ENCODE measurements around the gene ZNF784. TPM values are rescaled to one million over a fixed set of nuclear protein-coding genes. Genes with fewer than 3 reads are reported as not detected.
A peak's percentile ranks its signal among the peaks of the same experiment; 100 is the strongest.
"Not testable (repeated sequence)": the region's sequence is repeated elsewhere in the genome, so short reads cannot be mapped to it uniquely, and the experiment has no call there.

ZNF784 gene
- total RNA-seq, 4 donors from 2014 or later, result 1.5 to 6.9 (median 1.9) TPM

DNA sequence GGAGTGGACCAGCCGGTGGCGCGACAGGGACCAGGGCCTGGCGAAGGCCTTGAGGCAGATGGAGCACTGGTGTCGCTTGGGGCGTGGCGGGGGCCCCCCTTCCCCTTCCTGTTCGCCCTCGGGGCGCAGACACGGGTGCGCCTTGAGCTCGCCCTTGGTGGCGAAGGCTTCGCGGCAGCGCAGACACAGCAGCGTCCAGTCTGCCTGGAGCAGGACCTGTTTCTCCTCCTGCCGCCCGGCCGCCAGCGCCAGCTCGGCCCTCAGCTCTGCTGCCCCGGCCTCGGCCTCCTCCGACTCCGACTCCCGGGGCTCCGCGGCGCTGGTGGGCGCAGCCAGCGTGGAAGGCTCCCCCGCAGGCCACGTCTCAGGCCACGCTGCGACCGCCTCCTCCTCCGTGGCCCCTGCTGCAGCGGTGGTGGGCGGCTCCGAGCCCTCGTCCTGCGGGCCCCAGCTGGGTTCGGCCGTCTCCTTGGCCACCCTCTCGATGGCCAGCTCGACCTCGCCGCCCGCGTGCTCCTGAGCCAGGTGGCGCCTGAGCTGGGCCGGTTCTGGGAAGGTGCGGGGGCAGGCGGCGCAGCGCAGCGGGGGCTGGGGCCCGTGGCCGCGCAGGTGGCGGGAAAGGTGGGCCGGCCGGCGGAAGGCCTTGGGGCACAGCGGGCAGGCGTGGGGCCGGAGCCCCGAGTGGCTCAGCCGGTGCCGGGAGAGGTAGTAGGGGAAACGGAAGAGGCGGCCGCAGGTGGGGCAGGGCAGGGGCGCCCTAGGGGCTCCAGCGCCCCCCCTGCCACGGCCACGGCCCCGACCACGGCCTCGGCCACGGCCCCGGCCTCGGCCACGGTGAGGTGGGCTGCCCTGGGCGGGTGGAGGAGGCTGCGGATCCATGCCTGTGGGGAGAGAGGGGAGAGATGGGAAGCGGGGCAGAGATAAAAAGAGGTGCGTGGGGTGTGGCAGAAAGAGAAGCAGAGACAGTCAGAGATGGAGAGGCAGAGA lies 45.3 kb downstream of the ZNF784 start:
- Histone ChIP-seq H3K27me3 (no peaks in the 10 kb centered on the region), H3K4me3 (peak overlapping the region in 1 of 4 donors; percentile 97), H3K36me3 (peaks cover 0 to 34% (median 0%) of the 10 kb centered on the region in 3 donors), H3K4me1 (peaks cover 0 to 24% (median 5%) of the 10 kb centered on the region in 4 donors), H3K9me3 (no peaks in the 10 kb centered on the region), H3K27ac (peak overlapping the region in 1 of 4 donors; percentile 95)
- TF ChIP-seq POLR2A (IDR thresholded peaks at IDR 0.05), result no peak
- TF ChIP-seq, protein P1, sequence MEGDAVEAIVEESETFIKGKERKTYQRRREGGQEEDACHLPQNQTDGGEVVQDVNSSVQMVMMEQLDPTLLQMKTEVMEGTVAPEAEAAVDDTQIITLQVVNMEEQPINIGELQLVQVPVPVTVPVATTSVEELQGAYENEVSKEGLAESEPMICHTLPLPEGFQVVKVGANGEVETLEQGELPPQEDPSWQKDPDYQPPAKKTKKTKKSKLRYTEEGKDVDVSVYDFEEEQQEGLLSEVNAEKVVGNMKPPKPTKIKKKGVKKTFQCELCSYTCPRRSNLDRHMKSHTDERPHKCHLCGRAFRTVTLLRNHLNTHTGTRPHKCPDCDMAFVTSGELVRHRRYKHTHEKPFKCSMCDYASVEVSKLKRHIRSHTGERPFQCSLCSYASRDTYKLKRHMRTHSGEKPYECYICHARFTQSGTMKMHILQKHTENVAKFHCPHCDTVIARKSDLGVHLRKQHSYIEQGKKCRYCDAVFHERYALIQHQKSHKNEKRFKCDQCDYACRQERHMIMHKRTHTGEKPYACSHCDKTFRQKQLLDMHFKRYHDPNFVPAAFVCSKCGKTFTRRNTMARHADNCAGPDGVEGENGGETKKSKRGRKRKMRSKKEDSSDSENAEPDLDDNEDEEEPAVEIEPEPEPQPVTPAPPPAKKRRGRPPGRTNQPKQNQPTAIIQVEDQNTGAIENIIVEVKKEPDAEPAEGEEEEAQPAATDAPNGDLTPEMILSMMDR (IDR thresholded peaks at IDR 0.05), result no peak
- no peak for TF ChIP-seq EP300 (IDR thresholded peaks at IDR 0.05)
- no peak for DNase-seq (ENCODE audit: low spot score in 2 of 2)
- WGBS, 2 donors, result 91% methylated on average over 80 to 90 of the region's 90 CpGs

DNA sequence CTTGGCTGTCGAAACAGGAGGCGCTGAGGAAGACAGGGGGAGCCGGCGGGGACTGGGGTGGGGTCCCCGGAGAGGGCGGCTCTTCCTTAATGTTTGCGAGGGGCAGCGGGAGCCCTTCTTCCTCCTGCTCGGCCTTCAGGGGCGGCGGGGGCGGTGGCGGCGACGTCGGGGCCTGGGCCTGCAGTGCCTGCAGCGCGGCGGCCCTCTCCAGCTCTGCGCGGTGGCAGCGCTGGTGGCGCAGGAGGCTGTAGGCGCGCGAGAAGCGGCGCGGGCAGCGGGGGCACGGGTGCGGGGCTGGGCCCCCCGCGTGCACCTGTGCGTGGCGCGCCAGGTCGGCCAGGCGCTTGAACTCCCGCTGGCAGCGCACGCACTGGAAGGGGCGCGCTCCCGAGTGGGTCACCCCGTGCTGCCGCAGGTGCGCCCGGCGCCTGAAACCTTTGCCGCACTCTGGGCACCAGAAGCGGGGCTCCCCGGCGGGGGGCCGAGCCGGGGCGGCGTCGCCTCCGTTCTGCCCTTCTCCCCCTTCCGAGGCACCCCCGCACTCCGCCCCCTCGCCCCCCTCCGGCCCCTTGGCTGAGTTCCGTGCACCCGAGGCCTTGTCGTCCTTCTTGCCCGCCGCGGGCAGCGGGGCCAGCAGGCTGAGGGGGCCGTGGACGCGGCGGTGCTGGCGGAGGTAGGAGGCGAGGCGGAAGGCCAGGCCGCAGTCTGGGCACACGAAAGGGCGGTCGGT lies 46.2 kb downstream of the ZNF784 start:
- H3K4me1 ChIP-seq, result peaks cover 0 to 24% (median 5%) of the 10 kb centered on the region in 4 donors
- no peak overlapping the region for H3K27ac ChIP-seq
- TF ChIP-seq EP300 (IDR thresholded peaks at IDR 0.05) (no peak), POLR2A (IDR thresholded peaks at IDR 0.05) (no peak)
- TF ChIP-seq, protein P1 (IDR thresholded peaks at IDR 0.05), result no peak
- H3K4me3 ChIP-seq, result no peak overlapping the region
- no peaks in the 10 kb centered on the region for H3K9me3 ChIP-seq
- no peak for DNase-seq (ENCODE audit: low spot score in 2 of 2)
- H3K27me3 ChIP-seq, result no peaks in the 10 kb centered on the region
- peaks cover 0 to 34% (median 0%) of the 10 kb centered on the region in 3 donors for H3K36me3 ChIP-seq
- 94 to 99% methylated on average over 12 to 51 of the region's 83 CpGs for WGBS, 2 donors

DNA sequence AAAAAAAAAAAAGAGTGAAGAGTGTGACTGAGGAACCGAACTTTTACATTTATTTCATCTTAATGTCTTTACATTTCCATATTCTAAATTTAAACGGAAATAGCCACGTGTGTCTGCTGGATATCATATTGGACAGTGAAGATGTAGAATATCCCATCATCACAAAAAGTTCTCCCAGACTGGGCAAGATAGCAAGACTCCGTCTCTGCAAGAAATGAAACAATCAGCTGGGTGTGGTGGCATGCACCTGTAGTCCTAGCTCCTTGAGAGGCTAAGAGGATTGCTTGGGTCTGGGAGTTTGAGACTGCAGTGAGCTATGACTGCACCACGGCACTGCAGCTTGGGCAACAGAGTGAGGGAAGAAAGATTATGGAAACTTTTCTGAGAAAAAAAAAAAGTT lies 47.6 kb downstream of the ZNF784 start:
- whole genome bisulfite sequencing, 2 donors, result 89% methylated on average over 5 of the region's 5 CpGs
- Histone ChIP-seq H3K9me3 (no peaks in the 10 kb centered on the region), H3K4me3 (no peak overlapping the region), H3K4me1 (peaks cover 0 to 21% (median 5%) of the 10 kb centered on the region in 4 donors), H3K36me3 (peaks cover 0 to 34% (median 0%) of the 10 kb centered on the region in 3 donors), H3K27me3 (no peaks in the 10 kb centered on the region), H3K27ac (no peak overlapping the region)
- TF ChIP-seq EP300 (IDR thresholded peaks at IDR 0.05) (no peak), POLR2A (IDR thresholded peaks at IDR 0.05) (no peak)
- TF ChIP-seq, protein P1 (IDR thresholded peaks at IDR 0.05), result no peak
- no peak for DNase-seq (ENCODE audit: low spot score in 2 of 2)

DNA sequence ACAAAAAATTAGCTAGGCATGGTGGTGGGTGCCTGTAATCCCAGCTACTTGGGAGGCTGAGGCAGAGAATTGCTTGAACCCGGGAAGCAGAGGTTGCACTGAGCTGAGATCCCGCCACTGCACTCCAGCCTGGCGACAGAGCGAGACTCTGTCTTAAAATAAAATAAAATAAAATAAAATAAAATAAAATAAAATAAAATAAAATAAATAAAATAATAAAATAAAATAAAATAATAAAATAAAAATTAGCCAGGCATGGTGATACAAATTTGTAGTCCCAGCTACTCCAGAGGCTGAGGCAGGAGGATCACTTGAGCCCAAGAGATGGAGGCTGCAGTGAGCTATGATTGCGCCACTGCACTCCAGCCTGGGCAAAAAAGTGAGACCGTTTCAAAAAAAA lies 50.4 kb downstream of the ZNF784 start:
- not testable (repeated sequence) for H3K9me3 ChIP-seq; DNase-seq (ENCODE audit: low spot score in 2 of 2); H3K27me3 ChIP-seq; H3K4me3 ChIP-seq; H3K27ac ChIP-seq; H3K4me1 ChIP-seq
- WGBS, 2 donors, result 89 to 93% methylated on average over 6 of the region's 6 CpGs
- H3K36me3 ChIP-seq, result peaks cover 0 to 28% (median 0%) of the 10 kb centered on the region in 3 donors

Other genes with a start within 250 kb of the ZNF784 start
- 1 to 10 TPM in 1 of 4 donors, not detected in 3; 2.7 TPM for gene TMEM190, start 247.7 kb downstream of the ZNF784 start, total RNA-seq
- gene TMEM238, start 240.3 kb downstream of the ZNF784 start, total RNA-seq, result 1 to 10 TPM in 2 of 4 donors, under 1 TPM in 2; 0.63 to 7.5 (median 2.6) TPM
- gene RPL28, start 238.6 kb downstream of the ZNF784 start, total RNA-seq, result 100 to 1,000 TPM; 266 to 574 (median 354) TPM
- gene UBE2S, start 216.8 kb downstream of the ZNF784 start, total RNA-seq, result 10 to 100 TPM in 2 of 4 donors, 1 to 10 TPM in 2; 8.0 to 16.2 (median 9.9) TPM
- 1 to 10 TPM in 3 of 4 donors, under 1 TPM in 1; 0.42 to 4.1 (median 2.0) TPM for gene SHISA7, start 181.3 kb downstream of the ZNF784 start, total RNA-seq
- 10 to 100 TPM; 38.0 to 80.4 (median 65.9) TPM for gene ISOC2, start 162.9 kb downstream of the ZNF784 start, total RNA-seq
- not detected for gene C19orf85, start 159.8 kb downstream of the ZNF784 start, total RNA-seq
- gene ZNF628, start 147.9 kb downstream of the ZNF784 start, total RNA-seq, result 10 to 100 TPM in 1 of 4 donors, 1 to 10 TPM in 3; 3.5 to 16.8 (median 4.0) TPM
- 1 to 10 TPM; 3.1 to 8.0 (median 4.3) TPM for gene NAT14, start 139.4 kb downstream of the ZNF784 start, total RNA-seq
- 10 to 100 TPM in 1 of 4 donors, 1 to 10 TPM in 3; 3.9 to 14.5 (median 7.2) TPM for gene SSC5D, start 136.1 kb downstream of the ZNF784 start, total RNA-seq
- gene SBK2, start 87.4 kb downstream of the ZNF784 start, total RNA-seq, result not detected
- under 1 TPM in 1 of 4 donors, not detected in 3; 0.59 TPM for gene SBK3, start 79.0 kb downstream of the ZNF784 start, total RNA-seq
- gene ZNF579, start 43.7 kb downstream of the ZNF784 start, total RNA-seq, result 1 to 10 TPM; 2.0 to 5.3 (median 4.2) TPM
- 10 to 100 TPM in 1 of 4 donors, 1 to 10 TPM in 3; 4.8 to 11.7 (median 7.9) TPM for gene FIZ1, start 25.0 kb downstream of the ZNF784 start, total RNA-seq
- gene ZNF524, start 24.3 kb downstream of the ZNF784 start, total RNA-seq, result 10 to 100 TPM; 23.1 to 35.0 (median 27.0) TPM
- 10 to 100 TPM in 3 of 4 donors, 1 to 10 TPM in 1; 8.8 to 15.0 (median 12.7) TPM for gene ZNF865, start 18.9 kb downstream of the ZNF784 start, total RNA-seq
- gene ZNF580, start 16.4 kb upstream of the ZNF784 start, total RNA-seq, result 10 to 100 TPM; 24.1 to 67.5 (median 35.0) TPM
- 10 to 100 TPM in 2 of 4 donors, 1 to 10 TPM in 2; 5.7 to 19.4 (median 8.8) TPM for gene ZNF581, start 19.1 kb upstream of the ZNF784 start, total RNA-seq
- gene CCDC106, start 23.6 kb upstream of the ZNF784 start, total RNA-seq, result 10 to 100 TPM; 14.5 to 39.6 (median 16.1) TPM
- 100 to 1,000 TPM; 115 to 242 (median 141) TPM for gene U2AF2, start 30.5 kb upstream of the ZNF784 start, total RNA-seq
- 100 to 1,000 TPM in 3 of 4 donors, 10 to 100 TPM in 1; 92.0 to 164 (median 118) TPM for gene EPN1, start 50.7 kb upstream of the ZNF784 start, total RNA-seq
- gene NLRP9, start 113.8 kb upstream of the ZNF784 start, total RNA-seq, result not detected
- gene RFPL4A, start 134.5 kb upstream of the ZNF784 start, total RNA-seq, result 1 to 10 TPM in 1 of 4 donors, not detected in 3; 1.2 TPM
- not detected for gene RFPL4AL1, start 144.6 kb upstream of the ZNF784 start, total RNA-seq
- not detected for gene NLRP11, start 207.4 kb upstream of the ZNF784 start, total RNA-seq
- gene NLRP4, start 212.0 kb upstream of the ZNF784 start, total RNA-seq, result not detected

All from tibial nerve (tissue), 4 donors.